GM18951 (cell line): ENCODE data around the gene S1PR5.
A peak's percentile ranks its signal among the peaks of the same experiment; 100 is the strongest.
"Not testable (repeated sequence)": the region's sequence is repeated elsewhere in the genome, so short reads cannot be mapped to it uniquely, and the experiment has no call there.

Experiments
- POLR2A ChIP-seq: IDR thresholded peaks from 4 replicates; pipeline ENCODE4 v1.6.1; 2011; ENCODE audit warnings: mild to moderate bottlenecking; ENCODE audit not compliant: insufficient read length, insufficient read depth; ENCODE audit errors: extremely low read depth
- in situ Hi-C: fragments of 300-500 bp; cut with MboI; formaldehyde crosslinking; loops from one replicate; pipeline ENCODE4 v1.12.0; 2022; ENCODE audit warnings: low sequenced_read_pairs, mixed read lengths, inconsistent platforms; ENCODE audit not compliant: unreplicated experiment

S1PR5 gene

GRCh38 chr19:10552510-10553053 is 35.3 kb upstream of the S1PR5 start:
- in situ Hi-C loops = no loop called here
- TF ChIP-seq POLR2A = peak; percentile 29

- in situ Hi-C loops = no loop called here
- no peak for TF ChIP-seq POLR2A
Measured at GRCh38 chr19:10551698-10552301, 34.6 kb upstream of the S1PR5 start.

GRCh38 chr19:10551006-10551405 is 33.8 kb upstream of the S1PR5 start:
- in situ Hi-C loops = not testable (repeated sequence)

DNA sequence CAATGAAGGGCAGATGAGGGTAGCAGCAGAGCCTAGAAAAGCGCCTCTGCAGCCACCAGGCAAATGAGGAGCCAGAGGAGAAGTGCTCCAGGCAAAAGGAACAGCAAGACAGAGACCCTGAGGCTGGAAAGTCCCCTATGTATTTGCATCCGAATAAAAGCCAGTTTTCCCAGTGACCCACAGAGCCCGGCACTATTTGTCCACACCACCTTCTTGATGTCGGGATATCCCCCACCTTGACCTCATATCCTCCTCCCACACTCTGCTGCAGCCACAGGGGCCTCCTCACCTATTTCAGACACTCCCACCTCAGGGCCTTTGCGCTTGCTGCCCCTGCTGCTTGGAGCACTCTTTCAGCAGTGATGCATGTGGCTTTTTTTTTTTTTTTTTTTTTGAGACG is 33.1 kb upstream of the S1PR5 start:
- in situ Hi-C loops = no loop called here
- no peak for TF ChIP-seq POLR2A

DNA sequence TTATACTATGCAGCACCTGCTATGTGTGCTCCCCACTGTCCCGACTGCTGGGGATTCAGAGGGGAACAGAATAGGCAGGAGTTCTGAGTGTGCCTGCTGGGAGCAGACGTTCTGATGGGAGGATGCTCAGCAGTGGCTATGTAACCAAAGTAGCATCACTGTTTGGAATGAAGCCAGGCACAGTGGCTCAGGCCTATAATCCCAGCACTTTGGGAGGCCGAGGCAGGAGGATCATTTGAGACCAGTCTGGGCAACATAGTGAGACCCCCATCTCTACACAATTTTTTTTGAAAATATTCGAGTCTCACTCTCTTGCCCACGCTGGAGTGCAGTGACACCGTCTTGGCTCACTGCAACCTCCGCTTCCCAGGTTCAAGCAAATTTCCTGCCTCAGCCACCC is 32.5 kb upstream of the S1PR5 start:
- in situ Hi-C loops = no loop called here
- TF ChIP-seq POLR2A = no peak

- TF ChIP-seq POLR2A = no peak
- in situ Hi-C loops = no loop called here
Measured at GRCh38 chr19:10548746-10549276, 31.6 kb upstream of the S1PR5 start.

DNA sequence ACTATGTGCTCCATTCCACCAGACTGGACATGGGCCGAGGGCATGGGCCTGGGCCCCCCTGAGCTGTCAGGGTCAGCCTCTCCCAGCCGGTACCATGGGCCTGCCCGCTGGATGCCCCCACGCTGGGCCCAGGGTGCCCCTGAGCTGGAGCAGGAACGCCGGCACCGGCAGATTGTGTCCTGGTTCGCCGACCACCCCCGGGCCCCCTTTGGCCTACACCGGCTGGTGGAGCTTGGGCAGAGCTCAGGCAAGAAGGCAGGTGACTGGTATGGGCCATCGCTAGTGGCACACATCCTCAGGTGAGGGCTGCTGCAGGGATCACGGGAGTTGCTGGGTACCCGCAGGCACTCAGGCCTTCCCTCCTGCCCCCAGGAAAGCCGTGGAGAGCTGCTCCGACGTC is 29.6 kb upstream of the S1PR5 start:
- TF ChIP-seq POLR2A = no peak
- in situ Hi-C loops = no loop called here

- in situ Hi-C loops = no loop called here
- no peak for TF ChIP-seq POLR2A
Measured at GRCh38 chr19:10544753-10545251, 27.6 kb upstream of the S1PR5 start.

DNA sequence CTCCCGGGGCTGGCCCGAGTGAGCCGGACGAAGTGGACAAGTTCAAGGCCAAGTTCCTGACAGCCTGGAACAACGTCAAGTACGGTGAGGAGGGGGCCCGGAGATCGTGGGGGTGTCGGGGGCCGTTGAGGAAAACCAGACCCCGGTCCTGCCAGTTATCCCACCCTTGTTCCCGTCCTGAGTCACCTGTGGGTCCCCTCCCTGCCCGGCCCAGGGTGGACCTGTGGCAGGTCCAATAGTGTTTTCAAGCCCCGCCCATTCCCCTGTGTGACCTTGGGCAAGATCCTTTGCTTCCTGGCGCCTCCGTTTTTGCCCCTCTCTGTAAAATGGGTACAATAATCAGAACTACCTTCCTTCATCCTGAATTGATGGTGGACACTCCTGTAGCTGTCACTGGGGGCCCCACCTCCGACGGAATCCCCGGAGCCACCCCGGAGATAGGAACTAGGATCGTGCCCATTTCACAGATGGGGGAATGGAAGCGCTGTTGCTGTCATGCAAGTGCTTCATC is 27.1 kb upstream of the S1PR5 start:
- no peak for TF ChIP-seq POLR2A

GRCh38 chr19:10543420-10544241 is 26.4 kb upstream of the S1PR5 start, which contains the start of gene ATG4D:
ATG4D (plus strand) TSS chr19:10543904; CDS start chr19:10544091, 187 bp downstream.
- TF ChIP-seq POLR2A = peak; percentile 89
- in situ Hi-C loops = no loop called here

More for the DNA sequence above, 27.1 kb upstream of the S1PR5 start:
- in situ Hi-C loops = no loop called here

DNA sequence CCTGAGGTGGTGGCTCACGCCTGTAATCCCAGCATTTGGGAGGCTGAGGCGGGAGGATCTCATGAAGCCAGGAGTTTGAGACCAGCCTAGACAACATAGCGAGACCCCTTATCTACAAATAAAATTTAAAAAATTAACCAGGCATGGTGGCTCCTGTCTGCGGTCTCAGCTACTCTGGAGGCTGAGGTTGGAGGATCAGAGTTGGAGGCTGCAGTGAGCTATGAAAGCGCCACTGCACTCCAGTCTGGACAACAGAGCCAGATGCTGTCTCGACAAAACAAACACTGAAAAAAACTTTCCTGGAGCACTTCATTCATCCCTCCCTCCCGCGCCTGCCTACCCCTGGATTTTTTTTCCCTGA is 25.8 kb upstream of the S1PR5 start:
- in situ Hi-C loops = no loop called here
- TF ChIP-seq POLR2A = no peak

DNA sequence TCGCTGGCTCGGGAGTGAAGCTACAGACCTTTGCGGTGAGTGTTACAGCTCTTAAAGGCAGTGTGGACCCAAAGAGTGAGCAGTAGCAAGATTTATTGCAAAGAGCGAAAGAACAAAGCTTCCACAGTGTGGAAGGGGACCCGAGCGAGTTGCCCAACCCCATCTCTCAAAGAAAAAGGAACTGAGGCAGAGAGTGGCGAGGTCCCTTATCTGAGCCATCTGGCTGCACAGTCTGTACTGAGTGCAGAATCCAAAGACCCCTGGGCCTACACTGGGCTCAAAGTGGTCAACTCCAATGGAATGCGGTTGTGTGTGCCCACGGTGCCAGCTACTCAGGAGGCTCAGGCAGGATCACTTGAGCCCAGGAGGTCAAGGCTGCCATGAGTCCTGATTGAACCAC is 21.8 kb upstream of the S1PR5 start:
- in situ Hi-C loops = not testable (repeated sequence)

DNA sequence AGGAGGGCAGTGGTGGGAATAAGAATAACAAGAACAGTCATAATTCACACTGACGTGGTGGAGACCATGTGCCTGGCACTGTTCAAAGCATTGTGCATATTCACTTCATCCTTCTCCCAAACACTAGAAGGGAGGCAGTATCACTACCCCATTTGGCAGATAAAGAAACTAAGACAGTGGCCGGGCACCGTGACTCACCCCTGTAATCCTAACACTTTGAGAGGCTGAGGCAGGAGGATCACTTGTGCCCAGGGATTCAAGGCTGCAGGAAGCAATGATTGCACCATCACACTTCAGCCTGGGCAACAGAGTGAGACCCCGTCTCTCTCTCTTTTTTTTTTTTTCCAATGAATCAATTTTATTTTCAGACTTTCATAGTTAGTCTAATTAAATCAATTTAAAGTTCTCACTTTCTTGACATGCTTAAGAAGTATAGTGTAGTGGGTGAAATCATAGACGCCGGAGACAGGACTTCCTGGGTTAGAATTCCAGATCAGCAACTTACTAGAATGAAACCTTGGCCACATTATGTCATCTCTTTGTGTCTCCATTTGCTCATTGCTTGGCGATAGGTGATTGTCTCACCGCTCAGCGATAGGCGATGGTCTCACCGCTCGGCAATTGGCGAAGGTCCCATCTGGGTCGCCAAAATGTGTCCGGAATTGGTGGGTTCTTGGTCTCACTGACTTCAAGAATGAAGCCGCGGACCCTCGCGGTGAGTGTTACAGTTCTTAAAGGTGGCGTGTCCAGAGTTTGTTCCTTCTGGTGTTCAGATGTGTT is 21.1 kb upstream of the S1PR5 start:
- TF ChIP-seq POLR2A = no peak
- in situ Hi-C loops = no loop called here
